ENCODE data around the gene SUSD3.

Gene SUSD3

GRCh38 chr9:93082841-93083411, 24.4 kb downstream of the SUSD3 start:
- ATAC-seq (ENCODE audit: low read depth) (no peak), DNase-seq (ENCODE audit: low spot score) (no peak)
- H3K36me3 ChIP-seq (ENCODE audit: low read depth), result no peaks in the 10 kb centered on the region
- TF ChIP-seq, protein P1, sequence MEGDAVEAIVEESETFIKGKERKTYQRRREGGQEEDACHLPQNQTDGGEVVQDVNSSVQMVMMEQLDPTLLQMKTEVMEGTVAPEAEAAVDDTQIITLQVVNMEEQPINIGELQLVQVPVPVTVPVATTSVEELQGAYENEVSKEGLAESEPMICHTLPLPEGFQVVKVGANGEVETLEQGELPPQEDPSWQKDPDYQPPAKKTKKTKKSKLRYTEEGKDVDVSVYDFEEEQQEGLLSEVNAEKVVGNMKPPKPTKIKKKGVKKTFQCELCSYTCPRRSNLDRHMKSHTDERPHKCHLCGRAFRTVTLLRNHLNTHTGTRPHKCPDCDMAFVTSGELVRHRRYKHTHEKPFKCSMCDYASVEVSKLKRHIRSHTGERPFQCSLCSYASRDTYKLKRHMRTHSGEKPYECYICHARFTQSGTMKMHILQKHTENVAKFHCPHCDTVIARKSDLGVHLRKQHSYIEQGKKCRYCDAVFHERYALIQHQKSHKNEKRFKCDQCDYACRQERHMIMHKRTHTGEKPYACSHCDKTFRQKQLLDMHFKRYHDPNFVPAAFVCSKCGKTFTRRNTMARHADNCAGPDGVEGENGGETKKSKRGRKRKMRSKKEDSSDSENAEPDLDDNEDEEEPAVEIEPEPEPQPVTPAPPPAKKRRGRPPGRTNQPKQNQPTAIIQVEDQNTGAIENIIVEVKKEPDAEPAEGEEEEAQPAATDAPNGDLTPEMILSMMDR (IDR thresholded peaks at IDR 0.05; ENCODE audit: poor library complexity, severe bottlenecking), result no peak
- no peak overlapping the region for H3K27ac ChIP-seq (ENCODE audit: poor library complexity, severe bottlenecking)
- H3K4me1 ChIP-seq (ENCODE audit: insufficient read depth, poor library complexity, severe bottlenecking), result no peaks in the 10 kb centered on the region
- no peak overlapping the region for H3K4me3 ChIP-seq (ENCODE audit: severe bottlenecking)
- H3K27me3 ChIP-seq (ENCODE audit: insufficient read depth, poor library complexity, severe bottlenecking), result no peaks in the 10 kb centered on the region
- H3K9me3 ChIP-seq (ENCODE audit: severe bottlenecking), result no peaks in the 10 kb centered on the region

GRCh38 chr9:93083592-93084470, 25.3 kb downstream of the SUSD3 start:
- H3K4me3 ChIP-seq (ENCODE audit: severe bottlenecking), result no peak overlapping the region
- no peaks in the 10 kb centered on the region for H3K4me1 ChIP-seq (ENCODE audit: insufficient read depth, poor library complexity, severe bottlenecking)
- ATAC-seq (ENCODE audit: low read depth), result no peak
- no peak overlapping the region for H3K27ac ChIP-seq (ENCODE audit: poor library complexity, severe bottlenecking)
- TF ChIP-seq, protein P1 (IDR thresholded peaks at IDR 0.05; ENCODE audit: poor library complexity, severe bottlenecking), result no peak
- no peaks in the 10 kb centered on the region for H3K9me3 ChIP-seq (ENCODE audit: severe bottlenecking)
- DNase-seq (ENCODE audit: low spot score), result no peak
- no peaks in the 10 kb centered on the region for H3K27me3 ChIP-seq (ENCODE audit: insufficient read depth, poor library complexity, severe bottlenecking)
- no peaks in the 10 kb centered on the region for H3K36me3 ChIP-seq (ENCODE audit: low read depth)

DNA sequence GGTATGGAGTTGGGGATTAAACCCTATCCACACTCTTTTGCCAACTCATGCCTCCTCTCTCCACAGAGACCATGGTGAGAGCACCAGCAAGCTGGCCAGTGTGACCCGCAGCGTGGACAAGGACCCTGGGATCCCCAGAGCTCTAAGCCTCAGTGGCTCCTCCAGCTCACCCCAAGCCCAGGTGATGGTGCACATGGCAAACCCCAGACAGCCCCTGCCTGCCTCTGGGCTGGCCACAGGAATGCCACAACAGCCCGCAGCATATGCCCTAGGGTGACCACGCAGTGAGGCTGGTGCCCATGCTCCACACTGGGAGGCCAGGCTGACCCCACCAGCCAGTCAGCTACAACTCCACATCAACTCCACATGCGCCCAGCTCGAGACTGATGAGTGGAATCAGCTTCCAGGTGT, 26.0 kb downstream of the SUSD3 start:
- ATAC-seq (ENCODE audit: low read depth) (no peak), DNase-seq (ENCODE audit: low spot score) (no peak)
- Histone ChIP-seq H3K4me1 (ENCODE audit: insufficient read depth, poor library complexity, severe bottlenecking) (no peaks in the 10 kb centered on the region), H3K9me3 (ENCODE audit: severe bottlenecking) (no peaks in the 10 kb centered on the region), H3K27me3 (ENCODE audit: insufficient read depth, poor library complexity, severe bottlenecking) (no peaks in the 10 kb centered on the region), H3K27ac (ENCODE audit: poor library complexity, severe bottlenecking) (no peak overlapping the region), H3K36me3 (ENCODE audit: low read depth) (no peaks in the 10 kb centered on the region), H3K4me3 (ENCODE audit: severe bottlenecking) (no peak overlapping the region)
- TF ChIP-seq, protein P1 (IDR thresholded peaks at IDR 0.05; ENCODE audit: poor library complexity, severe bottlenecking), result no peak

GRCh38 chr9:93085676-93086075, 27.2 kb downstream of the SUSD3 start:
- Histone ChIP-seq H3K9me3 (ENCODE audit: severe bottlenecking) (no peaks in the 10 kb centered on the region), H3K27ac (ENCODE audit: poor library complexity, severe bottlenecking) (no peak overlapping the region), H3K36me3 (ENCODE audit: low read depth) (no peaks in the 10 kb centered on the region), H3K27me3 (ENCODE audit: insufficient read depth, poor library complexity, severe bottlenecking) (no peaks in the 10 kb centered on the region), H3K4me1 (ENCODE audit: insufficient read depth, poor library complexity, severe bottlenecking) (no peaks in the 10 kb centered on the region), H3K4me3 (ENCODE audit: severe bottlenecking) (no peak overlapping the region)
- ATAC-seq (ENCODE audit: low read depth) (no peak), DNase-seq (ENCODE audit: low spot score) (no peak)
- TF ChIP-seq, protein P1 (IDR thresholded peaks at IDR 0.05; ENCODE audit: poor library complexity, severe bottlenecking), result no peak

Measured in RWPE2 (cell line).